ENCODE data around the gene GFRA1.

DNA sequence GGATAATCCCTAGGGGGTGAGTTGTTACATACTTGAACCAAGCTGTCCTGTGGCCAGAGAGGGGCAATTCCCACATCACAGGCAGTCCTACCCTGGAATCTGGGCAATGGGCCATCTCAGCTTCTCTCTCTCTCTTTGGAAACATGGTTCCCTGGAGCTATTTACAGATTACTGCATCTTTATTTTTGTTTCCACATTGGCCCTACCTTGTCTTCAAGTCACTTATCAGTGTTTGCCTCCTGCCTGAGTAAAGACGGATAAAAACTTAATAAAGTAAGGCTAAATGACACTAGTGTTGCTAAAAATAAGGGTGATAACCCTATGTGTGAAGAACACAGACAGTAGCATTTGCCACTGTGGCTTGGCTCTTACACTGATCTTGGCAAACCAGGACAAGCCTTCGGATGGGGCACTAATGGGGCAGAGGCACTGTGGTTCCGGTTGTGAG is 228.2 kb downstream of the GFRA1 start:
- TF ChIP-seq, protein P1, sequence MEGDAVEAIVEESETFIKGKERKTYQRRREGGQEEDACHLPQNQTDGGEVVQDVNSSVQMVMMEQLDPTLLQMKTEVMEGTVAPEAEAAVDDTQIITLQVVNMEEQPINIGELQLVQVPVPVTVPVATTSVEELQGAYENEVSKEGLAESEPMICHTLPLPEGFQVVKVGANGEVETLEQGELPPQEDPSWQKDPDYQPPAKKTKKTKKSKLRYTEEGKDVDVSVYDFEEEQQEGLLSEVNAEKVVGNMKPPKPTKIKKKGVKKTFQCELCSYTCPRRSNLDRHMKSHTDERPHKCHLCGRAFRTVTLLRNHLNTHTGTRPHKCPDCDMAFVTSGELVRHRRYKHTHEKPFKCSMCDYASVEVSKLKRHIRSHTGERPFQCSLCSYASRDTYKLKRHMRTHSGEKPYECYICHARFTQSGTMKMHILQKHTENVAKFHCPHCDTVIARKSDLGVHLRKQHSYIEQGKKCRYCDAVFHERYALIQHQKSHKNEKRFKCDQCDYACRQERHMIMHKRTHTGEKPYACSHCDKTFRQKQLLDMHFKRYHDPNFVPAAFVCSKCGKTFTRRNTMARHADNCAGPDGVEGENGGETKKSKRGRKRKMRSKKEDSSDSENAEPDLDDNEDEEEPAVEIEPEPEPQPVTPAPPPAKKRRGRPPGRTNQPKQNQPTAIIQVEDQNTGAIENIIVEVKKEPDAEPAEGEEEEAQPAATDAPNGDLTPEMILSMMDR (IDR thresholded peaks at IDR 0.05; ENCODE audit: borderline replicate concordance, extremely low read depth, low read length, poor library complexity, severe bottlenecking), result no peak
- no peak for TF ChIP-seq EZH2 (IDR thresholded peaks at IDR 0.05; ENCODE audit: borderline replicate concordance, low read depth, low read length, severe bottlenecking)
